ENCODE data around the gene TAF12. TPM values are rescaled to one million over a fixed set of nuclear protein-coding genes. Genes with fewer than 3 reads are reported as not detected.
"Not testable (repeated sequence)": the region's sequence is repeated elsewhere in the genome, so short reads cannot be mapped to it uniquely, and the experiment has no call there.

Gene TAF12, protein sequence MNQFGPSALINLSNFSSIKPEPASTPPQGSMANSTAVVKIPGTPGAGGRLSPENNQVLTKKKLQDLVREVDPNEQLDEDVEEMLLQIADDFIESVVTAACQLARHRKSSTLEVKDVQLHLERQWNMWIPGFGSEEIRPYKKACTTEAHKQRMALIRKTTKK
- 10 to 100 TPM; 13.8 to 19.5 (median 15.2) TPM for total RNA-seq

DNA sequence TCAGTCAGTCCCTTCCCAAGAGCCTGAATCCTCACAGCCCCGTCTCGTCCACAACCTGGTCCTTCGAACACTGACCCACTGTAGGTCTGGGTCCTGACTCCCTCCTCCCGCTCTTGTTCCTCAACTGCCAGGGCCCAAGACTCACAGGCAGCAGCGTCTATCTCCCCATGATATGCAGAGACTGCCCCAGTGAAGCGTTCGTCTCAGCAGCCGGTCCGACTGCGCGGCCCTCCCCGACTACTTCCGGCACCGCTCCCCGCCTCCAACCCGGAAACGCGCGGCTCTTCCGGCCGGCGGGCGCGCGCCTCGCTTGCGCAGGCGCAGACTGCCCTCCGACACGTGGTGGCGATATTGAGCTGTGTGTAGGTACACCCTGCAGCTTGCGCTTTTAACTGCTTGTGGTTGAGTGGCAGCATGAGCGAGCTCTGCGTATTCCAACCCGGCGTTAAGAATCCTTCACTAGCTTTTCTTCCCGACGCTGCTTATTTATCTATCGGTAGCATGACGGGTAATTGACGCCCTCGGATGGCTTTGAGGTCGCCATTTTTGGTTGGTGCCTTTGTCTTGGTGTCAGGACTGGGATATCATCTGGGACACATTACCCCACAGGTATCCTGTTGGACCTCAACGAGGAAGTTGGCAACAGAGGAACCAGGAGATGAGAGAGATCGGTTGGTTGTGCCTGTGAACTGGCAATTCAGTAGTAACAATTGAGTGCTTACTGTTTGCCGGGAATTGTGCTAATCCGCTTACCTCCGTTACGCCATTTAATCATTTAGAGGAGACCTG lies at the start of gene TAF12:
TSS of gene TAF12 (minus strand) at position 221 of the 789 bp plus-strand sequence. CDS start 20,986 bp downstream, outside the sequence.
- 0% methylated on average over 47 of the region's 49 CpGs; no CpG with 5 or more reads in 1 of the 2 donors for WGBS, 2 donors (ENCODE audit: low coverage in 1 of 2)
- Histone ChIP-seq H3K27ac (peak within 1 kb of the TSS; percentile 92 to 96 (median 93)), H3K9me3 (no peaks in the 10 kb centered on the region), H3K4me3 (peak within 1 kb of the TSS; percentile 61 to 92 (median 78)), H3K36me3 (no peaks in the 10 kb centered on the region), H3K27me3 (no peaks in the 10 kb centered on the region), H3K4me1 (peaks cover 20 to 44% (median 25%) of the 10 kb centered on the region in 4 donors)
- TF ChIP-seq, protein P1, sequence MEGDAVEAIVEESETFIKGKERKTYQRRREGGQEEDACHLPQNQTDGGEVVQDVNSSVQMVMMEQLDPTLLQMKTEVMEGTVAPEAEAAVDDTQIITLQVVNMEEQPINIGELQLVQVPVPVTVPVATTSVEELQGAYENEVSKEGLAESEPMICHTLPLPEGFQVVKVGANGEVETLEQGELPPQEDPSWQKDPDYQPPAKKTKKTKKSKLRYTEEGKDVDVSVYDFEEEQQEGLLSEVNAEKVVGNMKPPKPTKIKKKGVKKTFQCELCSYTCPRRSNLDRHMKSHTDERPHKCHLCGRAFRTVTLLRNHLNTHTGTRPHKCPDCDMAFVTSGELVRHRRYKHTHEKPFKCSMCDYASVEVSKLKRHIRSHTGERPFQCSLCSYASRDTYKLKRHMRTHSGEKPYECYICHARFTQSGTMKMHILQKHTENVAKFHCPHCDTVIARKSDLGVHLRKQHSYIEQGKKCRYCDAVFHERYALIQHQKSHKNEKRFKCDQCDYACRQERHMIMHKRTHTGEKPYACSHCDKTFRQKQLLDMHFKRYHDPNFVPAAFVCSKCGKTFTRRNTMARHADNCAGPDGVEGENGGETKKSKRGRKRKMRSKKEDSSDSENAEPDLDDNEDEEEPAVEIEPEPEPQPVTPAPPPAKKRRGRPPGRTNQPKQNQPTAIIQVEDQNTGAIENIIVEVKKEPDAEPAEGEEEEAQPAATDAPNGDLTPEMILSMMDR (IDR thresholded peaks at IDR 0.05) = peak in 4 of 5 experiments; percentile 13 to 52 (median 34)
- TF ChIP-seq POLR2A (IDR thresholded peaks at IDR 0.05) = peak; percentile 99
- TF ChIP-seq EP300 (IDR thresholded peaks at IDR 0.05; ENCODE audit: low read depth) = no peak
- TF ChIP-seq POLR2AphosphoS5 (IDR thresholded peaks at IDR 0.05) = peak; percentile 97 to 98 (median 98)
- in situ Hi-C loops (cut with MboI; ENCODE audit: low pct_ligation_motif_present in 1 of 4, low pct_unique_long_range_greater_than_20kb in 1 of 4, low sequenced_read_pairs in 3 of 4) (no loop called here), intact Hi-C loops (cut with DNase I; ENCODE audit: low total_unique reads) (no loop called here)
- DNase-seq = peak; percentile 95

DNA sequence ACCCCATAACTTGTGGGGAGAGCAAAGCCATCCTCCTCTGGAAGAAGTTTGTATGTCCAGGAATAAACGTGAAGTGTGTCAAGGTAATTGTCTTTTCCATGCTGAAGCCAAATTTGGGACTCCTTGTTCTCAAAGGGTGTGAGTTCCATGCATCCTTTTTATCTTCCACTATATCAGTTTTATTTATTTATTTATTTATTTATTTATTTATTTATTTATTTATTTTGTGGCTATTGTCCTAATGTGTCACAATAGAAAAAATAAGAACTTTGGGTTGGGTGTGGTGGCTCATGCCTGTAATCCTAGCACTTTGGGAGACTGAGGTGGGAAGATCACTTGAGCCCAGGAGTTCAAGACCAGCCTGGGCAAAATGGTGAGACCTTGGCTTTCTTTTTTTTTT lies 48.8 kb upstream of the TAF12 start:
- 94 to 100% methylated on average over 1 of the region's 1 CpG for WGBS, 2 donors (ENCODE audit: low coverage in 1 of 2)
- intact Hi-C loops (cut with DNase I; ENCODE audit: low total_unique reads); H3K27ac ChIP-seq; H3K4me3 ChIP-seq; H3K9me3 ChIP-seq; H3K27me3 ChIP-seq; DNase-seq; in situ Hi-C loops (cut with MboI; ENCODE audit: low pct_ligation_motif_present in 1 of 4, low pct_unique_long_range_greater_than_20kb in 1 of 4, low sequenced_read_pairs in 3 of 4); H3K4me1 ChIP-seq: not testable (repeated sequence)
- H3K36me3 ChIP-seq = peaks cover 0 to 22% (median 3%) of the 10 kb centered on the region in 4 donors

DNA sequence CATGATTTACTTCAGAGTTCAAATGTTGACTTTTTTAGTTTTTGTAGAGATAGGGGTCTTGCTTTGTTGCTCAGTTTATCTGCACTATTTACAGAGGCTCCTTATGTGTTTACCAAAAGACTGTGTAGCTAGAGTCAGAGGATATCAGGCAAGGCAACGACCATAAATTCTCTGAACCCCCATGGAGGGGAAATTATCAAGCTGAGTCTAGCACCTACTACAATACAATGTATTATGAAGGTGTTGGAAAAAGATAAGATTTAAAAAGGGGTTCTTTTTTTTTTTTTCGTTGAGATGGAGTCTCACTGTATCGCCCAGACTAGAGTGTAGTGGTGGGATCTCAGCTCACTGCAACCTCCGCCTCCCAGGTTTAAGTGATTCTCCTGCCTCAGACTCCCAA lies 42.1 kb upstream of the TAF12 start:
- H3K27me3 ChIP-seq = no peaks in the 10 kb centered on the region
- intact Hi-C loops (cut with DNase I; ENCODE audit: low total_unique reads) (no loop called here), in situ Hi-C loops (cut with MboI; ENCODE audit: low pct_ligation_motif_present in 1 of 4, low pct_unique_long_range_greater_than_20kb in 1 of 4, low sequenced_read_pairs in 3 of 4) (no loop called here)
- H3K36me3 ChIP-seq = peaks cover 0 to 18% (median 2%) of the 10 kb centered on the region in 4 donors
- H3K4me1 ChIP-seq = no peaks in the 10 kb centered on the region
- no peak for TF ChIP-seq POLR2A (IDR thresholded peaks at IDR 0.05)
- H3K27ac ChIP-seq = no peak overlapping the region
- no peak overlapping the region for H3K4me3 ChIP-seq
- 84 to 94% methylated on average over 4 of the region's 4 CpGs for WGBS, 2 donors (ENCODE audit: low coverage in 1 of 2)
- no peak for DNase-seq
- no peaks in the 10 kb centered on the region for H3K9me3 ChIP-seq

DNA sequence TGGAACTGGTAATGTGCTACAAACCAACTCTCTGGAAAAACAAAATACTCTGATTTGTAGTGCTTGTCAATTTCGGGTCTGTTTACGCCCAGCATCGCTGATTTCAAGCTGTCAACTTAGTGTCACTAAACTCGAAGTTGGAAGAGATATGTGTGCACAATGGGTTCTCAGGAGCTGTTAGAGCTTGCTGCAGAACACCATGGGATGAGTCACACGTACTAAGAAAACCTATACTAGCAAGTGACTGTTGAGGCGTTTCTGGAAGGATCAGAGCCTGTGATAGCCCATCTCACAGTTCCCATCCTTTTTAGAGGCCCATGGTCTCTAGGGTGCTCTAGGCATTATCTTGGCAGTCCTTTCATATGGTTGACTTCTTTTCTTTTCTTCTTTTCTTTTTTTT lies 40.0 kb upstream of the TAF12 start:
- intact Hi-C loops (cut with DNase I; ENCODE audit: low total_unique reads) = no loop called here
- in situ Hi-C loops (cut with MboI; ENCODE audit: low pct_ligation_motif_present in 1 of 4, low pct_unique_long_range_greater_than_20kb in 1 of 4, low sequenced_read_pairs in 3 of 4) = no loop called here
- H3K9me3 ChIP-seq = no peaks in the 10 kb centered on the region
- no peak overlapping the region for H3K27ac ChIP-seq
- H3K4me3 ChIP-seq = no peak overlapping the region
- no peaks in the 10 kb centered on the region for H3K27me3 ChIP-seq
- H3K36me3 ChIP-seq = peaks cover 0 to 17% (median 2%) of the 10 kb centered on the region in 4 donors
- H3K4me1 ChIP-seq = no peaks in the 10 kb centered on the region
- TF ChIP-seq POLR2A (IDR thresholded peaks at IDR 0.05) (no peak), EP300 (IDR thresholded peaks at IDR 0.05; ENCODE audit: low read depth) (no peak), POLR2AphosphoS5 (IDR thresholded peaks at IDR 0.05) (no peak)
- TF ChIP-seq, protein P1 (IDR thresholded peaks at IDR 0.05) = no peak
- DNase-seq = no peak
- WGBS, 2 donors (ENCODE audit: low coverage in 1 of 2) = 89% methylated on average over 6 of the region's 6 CpGs; no CpG with 5 or more reads in 1 of the 2 donors

DNA sequence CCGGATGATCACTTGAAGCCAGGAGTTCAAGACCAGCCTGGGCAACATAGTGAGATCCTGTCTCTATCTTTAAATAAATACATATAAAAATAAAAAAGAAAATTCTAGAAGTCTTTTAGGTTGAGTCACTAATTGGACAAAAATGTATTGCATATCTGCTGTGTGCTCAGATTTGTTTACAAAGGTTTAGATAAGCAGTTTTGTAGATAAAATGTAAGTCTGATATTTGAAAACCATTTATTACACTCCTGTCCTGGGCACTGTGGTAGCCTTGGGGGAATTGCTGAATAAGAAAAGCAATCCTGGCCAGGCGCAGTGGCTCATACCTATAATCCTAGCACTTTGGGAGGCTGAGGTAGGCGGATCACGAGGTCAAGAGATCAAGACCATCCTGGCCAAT lies 37.3 kb upstream of the TAF12 start:
- intact Hi-C loops (cut with DNase I; ENCODE audit: low total_unique reads) = no loop called here
- H3K4me1 ChIP-seq = no peaks in the 10 kb centered on the region
- 99 to 100% methylated on average over 3 to 4 of the region's 4 CpGs for WGBS, 2 donors (ENCODE audit: low coverage in 1 of 2)
- H3K36me3 ChIP-seq = peaks cover 0 to 9% (median 1%) of the 10 kb centered on the region in 4 donors
- H3K27ac ChIP-seq = no peak overlapping the region
- no peaks in the 10 kb centered on the region for H3K9me3 ChIP-seq
- DNase-seq = no peak
- H3K4me3 ChIP-seq = no peak overlapping the region
- no peaks in the 10 kb centered on the region for H3K27me3 ChIP-seq
- TF ChIP-seq POLR2A (IDR thresholded peaks at IDR 0.05) (no peak), EP300 (IDR thresholded peaks at IDR 0.05; ENCODE audit: low read depth) (no peak), POLR2AphosphoS5 (IDR thresholded peaks at IDR 0.05) (no peak)
- TF ChIP-seq, protein P1 (IDR thresholded peaks at IDR 0.05) = no peak
- in situ Hi-C loops (cut with MboI; ENCODE audit: low pct_ligation_motif_present in 1 of 4, low pct_unique_long_range_greater_than_20kb in 1 of 4, low sequenced_read_pairs in 3 of 4) = no loop called here

Data from transverse colon (tissue), 4 donors.